ENCODE results near the gene CAVIN4. TPM values are rescaled to one million over a fixed set of nuclear protein-coding genes. Genes with fewer than 3 reads are reported as not detected.

Gene CAVIN4
- total and polyA plus RNA-seq, 2 of the 13 experiments (the other 11 are each of a cell fraction or from before 2014, with no cell fraction given), result 0.54 to 1.00 TPM

DNA sequence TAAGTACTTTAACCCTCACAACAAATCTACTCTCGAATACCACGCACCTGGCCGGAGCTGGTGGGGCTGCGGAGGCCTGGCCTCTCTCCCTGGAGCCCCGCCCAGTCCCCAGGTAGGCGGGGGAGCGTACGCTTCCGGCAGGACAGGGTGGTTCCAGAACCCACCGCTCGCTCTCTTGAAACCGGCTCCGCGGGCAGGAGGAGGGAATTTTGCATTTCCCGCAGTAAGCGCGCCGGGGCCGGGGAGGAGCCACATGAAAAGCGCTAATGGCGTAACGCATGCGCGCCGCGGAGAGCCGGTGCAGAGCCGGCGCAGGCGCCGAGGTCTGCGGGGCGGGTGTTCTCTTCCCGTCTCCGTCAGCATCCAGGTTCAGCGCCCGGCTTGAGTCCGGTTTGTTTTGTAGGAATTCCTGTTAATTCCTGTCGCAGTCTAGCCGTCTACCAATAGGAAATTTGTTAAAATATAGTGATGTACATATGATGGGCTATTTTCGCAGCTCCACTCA lies 20.8 kb downstream of the CAVIN4 start (continued):
- TF ChIP-seq, protein P1, sequence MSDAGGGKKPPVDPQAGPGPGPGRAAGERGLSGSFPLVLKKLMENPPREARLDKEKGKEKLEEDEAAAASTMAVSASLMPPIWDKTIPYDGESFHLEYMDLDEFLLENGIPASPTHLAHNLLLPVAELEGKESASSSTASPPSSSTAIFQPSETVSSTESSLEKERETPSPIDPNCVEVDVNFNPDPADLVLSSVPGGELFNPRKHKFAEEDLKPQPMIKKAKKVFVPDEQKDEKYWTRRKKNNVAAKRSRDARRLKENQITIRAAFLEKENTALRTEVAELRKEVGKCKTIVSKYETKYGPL (CRISPR knock-in tag; IDR thresholded peaks at IDR 0.05), result no peak
- TF ChIP-seq, protein P2, sequence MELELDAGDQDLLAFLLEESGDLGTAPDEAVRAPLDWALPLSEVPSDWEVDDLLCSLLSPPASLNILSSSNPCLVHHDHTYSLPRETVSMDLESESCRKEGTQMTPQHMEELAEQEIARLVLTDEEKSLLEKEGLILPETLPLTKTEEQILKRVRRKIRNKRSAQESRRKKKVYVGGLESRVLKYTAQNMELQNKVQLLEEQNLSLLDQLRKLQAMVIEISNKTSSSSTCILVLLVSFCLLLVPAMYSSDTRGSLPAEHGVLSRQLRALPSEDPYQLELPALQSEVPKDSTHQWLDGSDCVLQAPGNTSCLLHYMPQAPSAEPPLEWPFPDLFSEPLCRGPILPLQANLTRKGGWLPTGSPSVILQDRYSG (CRISPR knock-in tag; IDR thresholded peaks at IDR 0.05), result no peak
- TF ChIP-seq, protein P3, sequence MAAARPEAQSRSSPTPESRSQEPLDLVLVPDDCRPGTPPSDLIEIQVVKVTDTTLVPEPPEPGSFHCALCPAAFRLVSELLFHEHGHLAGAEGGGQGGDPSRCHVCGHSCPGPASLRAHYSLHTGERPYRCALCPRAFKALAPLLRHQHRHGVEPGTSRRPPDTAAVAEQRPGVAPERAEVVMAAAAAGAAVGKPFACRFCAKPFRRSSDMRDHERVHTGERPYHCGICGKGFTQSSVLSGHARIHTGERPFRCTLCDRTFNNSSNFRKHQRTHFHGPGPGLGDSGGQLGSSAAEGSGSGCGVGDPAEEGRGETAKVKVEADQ (CRISPR knock-in tag; IDR thresholded peaks at IDR 0.05; ENCODE audit: borderline replicate concordance), result no peak
- TF ChIP-seq, protein P4, sequence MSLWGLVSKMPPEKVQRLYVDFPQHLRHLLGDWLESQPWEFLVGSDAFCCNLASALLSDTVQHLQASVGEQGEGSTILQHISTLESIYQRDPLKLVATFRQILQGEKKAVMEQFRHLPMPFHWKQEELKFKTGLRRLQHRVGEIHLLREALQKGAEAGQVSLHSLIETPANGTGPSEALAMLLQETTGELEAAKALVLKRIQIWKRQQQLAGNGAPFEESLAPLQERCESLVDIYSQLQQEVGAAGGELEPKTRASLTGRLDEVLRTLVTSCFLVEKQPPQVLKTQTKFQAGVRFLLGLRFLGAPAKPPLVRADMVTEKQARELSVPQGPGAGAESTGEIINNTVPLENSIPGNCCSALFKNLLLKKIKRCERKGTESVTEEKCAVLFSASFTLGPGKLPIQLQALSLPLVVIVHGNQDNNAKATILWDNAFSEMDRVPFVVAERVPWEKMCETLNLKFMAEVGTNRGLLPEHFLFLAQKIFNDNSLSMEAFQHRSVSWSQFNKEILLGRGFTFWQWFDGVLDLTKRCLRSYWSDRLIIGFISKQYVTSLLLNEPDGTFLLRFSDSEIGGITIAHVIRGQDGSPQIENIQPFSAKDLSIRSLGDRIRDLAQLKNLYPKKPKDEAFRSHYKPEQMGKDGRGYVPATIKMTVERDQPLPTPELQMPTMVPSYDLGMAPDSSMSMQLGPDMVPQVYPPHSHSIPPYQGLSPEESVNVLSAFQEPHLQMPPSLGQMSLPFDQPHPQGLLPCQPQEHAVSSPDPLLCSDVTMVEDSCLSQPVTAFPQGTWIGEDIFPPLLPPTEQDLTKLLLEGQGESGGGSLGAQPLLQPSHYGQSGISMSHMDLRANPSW (CRISPR knock-in tag; IDR thresholded peaks at IDR 0.05; ENCODE audit: borderline replicate concordance), result no peak
- TF ChIP-seq ETV6 (CRISPR knock-in tag; conservative IDR thresholded peaks at IDR 0.05), result no peak
- no peak for TF ChIP-seq STAG1 (CRISPR knock-in tag; IDR thresholded peaks at IDR 0.05)
- no peak for TF ChIP-seq ZNF790 (CRISPR knock-in tag; IDR thresholded peaks at IDR 0.05; ENCODE audit: borderline replicate concordance)
- 0 out of 2 replicates have a peak, but pooled peaks have one; percentile 36 for TF ChIP-seq MEF2D (CRISPR knock-in tag; IDR thresholded peaks at IDR 0.05)
- TF ChIP-seq SIN3B (IDR thresholded peaks at IDR 0.05; ENCODE audit: low read length), result no peak
- TF ChIP-seq, protein P5, sequence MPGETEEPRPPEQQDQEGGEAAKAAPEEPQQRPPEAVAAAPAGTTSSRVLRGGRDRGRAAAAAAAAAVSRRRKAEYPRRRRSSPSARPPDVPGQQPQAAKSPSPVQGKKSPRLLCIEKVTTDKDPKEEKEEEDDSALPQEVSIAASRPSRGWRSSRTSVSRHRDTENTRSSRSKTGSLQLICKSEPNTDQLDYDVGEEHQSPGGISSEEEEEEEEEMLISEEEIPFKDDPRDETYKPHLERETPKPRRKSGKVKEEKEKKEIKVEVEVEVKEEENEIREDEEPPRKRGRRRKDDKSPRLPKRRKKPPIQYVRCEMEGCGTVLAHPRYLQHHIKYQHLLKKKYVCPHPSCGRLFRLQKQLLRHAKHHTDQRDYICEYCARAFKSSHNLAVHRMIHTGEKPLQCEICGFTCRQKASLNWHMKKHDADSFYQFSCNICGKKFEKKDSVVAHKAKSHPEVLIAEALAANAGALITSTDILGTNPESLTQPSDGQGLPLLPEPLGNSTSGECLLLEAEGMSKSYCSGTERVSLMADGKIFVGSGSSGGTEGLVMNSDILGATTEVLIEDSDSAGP (CRISPR knock-in tag; IDR thresholded peaks at IDR 0.05; ENCODE audit: borderline replicate concordance), result peak; percentile 37; the same call in 1 of the 2 replicates
- TF ChIP-seq ZNF343 (CRISPR knock-in tag; IDR thresholded peaks at IDR 0.05), result peak; percentile 60; the same call in 1 of the 2 replicates
- peak; percentile 98 for TF ChIP-seq HNRNPH1 (optimal IDR thresholded peaks at IDR 0.05; ENCODE audit: low read depth, low read length)
- TF ChIP-seq CBX2 (IDR thresholded peaks at IDR 0.05; ENCODE audit: low read depth, low read length), result no peak
- no peak for TF ChIP-seq CBX2 (CRISPR knock-in tag; IDR thresholded peaks at IDR 0.05; ENCODE audit: low read depth)
- TF ChIP-seq, protein P6, sequence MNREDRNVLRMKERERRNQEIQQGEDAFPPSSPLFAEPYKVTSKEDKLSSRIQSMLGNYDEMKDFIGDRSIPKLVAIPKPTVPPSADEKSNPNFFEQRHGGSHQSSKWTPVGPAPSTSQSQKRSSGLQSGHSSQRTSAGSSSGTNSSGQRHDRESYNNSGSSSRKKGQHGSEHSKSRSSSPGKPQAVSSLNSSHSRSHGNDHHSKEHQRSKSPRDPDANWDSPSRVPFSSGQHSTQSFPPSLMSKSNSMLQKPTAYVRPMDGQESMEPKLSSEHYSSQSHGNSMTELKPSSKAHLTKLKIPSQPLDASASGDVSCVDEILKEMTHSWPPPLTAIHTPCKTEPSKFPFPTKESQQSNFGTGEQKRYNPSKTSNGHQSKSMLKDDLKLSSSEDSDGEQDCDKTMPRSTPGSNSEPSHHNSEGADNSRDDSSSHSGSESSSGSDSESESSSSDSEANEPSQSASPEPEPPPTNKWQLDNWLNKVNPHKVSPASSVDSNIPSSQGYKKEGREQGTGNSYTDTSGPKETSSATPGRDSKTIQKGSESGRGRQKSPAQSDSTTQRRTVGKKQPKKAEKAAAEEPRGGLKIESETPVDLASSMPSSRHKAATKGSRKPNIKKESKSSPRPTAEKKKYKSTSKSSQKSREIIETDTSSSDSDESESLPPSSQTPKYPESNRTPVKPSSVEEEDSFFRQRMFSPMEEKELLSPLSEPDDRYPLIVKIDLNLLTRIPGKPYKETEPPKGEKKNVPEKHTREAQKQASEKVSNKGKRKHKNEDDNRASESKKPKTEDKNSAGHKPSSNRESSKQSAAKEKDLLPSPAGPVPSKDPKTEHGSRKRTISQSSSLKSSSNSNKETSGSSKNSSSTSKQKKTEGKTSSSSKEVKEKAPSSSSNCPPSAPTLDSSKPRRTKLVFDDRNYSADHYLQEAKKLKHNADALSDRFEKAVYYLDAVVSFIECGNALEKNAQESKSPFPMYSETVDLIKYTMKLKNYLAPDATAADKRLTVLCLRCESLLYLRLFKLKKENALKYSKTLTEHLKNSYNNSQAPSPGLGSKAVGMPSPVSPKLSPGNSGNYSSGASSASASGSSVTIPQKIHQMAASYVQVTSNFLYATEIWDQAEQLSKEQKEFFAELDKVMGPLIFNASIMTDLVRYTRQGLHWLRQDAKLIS (CRISPR knock-in tag; IDR thresholded peaks at IDR 0.05), result no peak
- peak; percentile 17; the same call in 1 of the 2 replicates for TF ChIP-seq YEATS2 (CRISPR knock-in tag; IDR thresholded peaks at IDR 0.05; ENCODE audit: borderline replicate concordance)
- TF ChIP-seq, protein P7, sequence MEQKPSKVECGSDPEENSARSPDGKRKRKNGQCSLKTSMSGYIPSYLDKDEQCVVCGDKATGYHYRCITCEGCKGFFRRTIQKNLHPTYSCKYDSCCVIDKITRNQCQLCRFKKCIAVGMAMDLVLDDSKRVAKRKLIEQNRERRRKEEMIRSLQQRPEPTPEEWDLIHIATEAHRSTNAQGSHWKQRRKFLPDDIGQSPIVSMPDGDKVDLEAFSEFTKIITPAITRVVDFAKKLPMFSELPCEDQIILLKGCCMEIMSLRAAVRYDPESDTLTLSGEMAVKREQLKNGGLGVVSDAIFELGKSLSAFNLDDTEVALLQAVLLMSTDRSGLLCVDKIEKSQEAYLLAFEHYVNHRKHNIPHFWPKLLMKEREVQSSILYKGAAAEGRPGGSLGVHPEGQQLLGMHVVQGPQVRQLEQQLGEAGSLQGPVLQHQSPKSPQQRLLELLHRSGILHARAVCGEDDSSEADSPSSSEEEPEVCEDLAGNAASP (CRISPR knock-in tag; IDR thresholded peaks at IDR 0.05; ENCODE audit: borderline replicate concordance), result no peak

All from HepG2 (cell line).